Memory B cell (primary cell): ENCODE data around the gene MRPL23.
A peak's percentile ranks its signal among the peaks of the same experiment; 100 is the strongest.

Experiments
- ATAC-seq: fragments of 150-1000 bp; cut with Tn5 transposase; 2 replicates; pipeline ENCODE4 v1.10.0; 2021; ENCODE audit warnings: low read depth, mild to moderate bottlenecking, moderate library complexity
- DNase-seq, 2 donors: peaks; one replicate each; pipeline ENCODE4 v3.0.0; 2022; ENCODE audit warnings: low spot score in 2 of 2
- H3K27ac Mint-ChIP-seq: one replicate; pipeline ENCODE4 v1.8.0; 2022; ENCODE audit warnings: mild to moderate bottlenecking, moderate library complexity, mixed read lengths
- H3K27me3 Mint-ChIP-seq: one replicate; pipeline ENCODE4 v1.8.0; 2022; ENCODE audit warnings: mixed read lengths
- H3K36me3 Mint-ChIP-seq: one replicate; pipeline ENCODE4 v1.8.0; 2022; ENCODE audit warnings: mild to moderate bottlenecking, mixed read lengths
- H3K4me1 Mint-ChIP-seq: one replicate; pipeline ENCODE4 v1.8.0; 2022; ENCODE audit warnings: mixed read lengths
- H3K4me3 Mint-ChIP-seq: one replicate; pipeline ENCODE4 v1.8.0; 2022; ENCODE audit warnings: mild to moderate bottlenecking, moderate library complexity, mixed read lengths
- H3K9me3 Mint-ChIP-seq: one replicate; pipeline ENCODE4 v1.8.0; 2022; ENCODE audit warnings: mixed read lengths

Gene MRPL23

GRCh38 chr11:1969035-1969434 is 21.9 kb downstream of the MRPL23 start:
- no peak overlapping the region for H3K27ac Mint-ChIP-seq
- DNase-seq (no peak), ATAC-seq (no peak)
- no peaks in the 10 kb centered on the region for H3K4me1 Mint-ChIP-seq
- no peak overlapping the region for H3K4me3 Mint-ChIP-seq
- H3K27me3 Mint-ChIP-seq = no peaks in the 10 kb centered on the region
- H3K9me3 Mint-ChIP-seq = no peaks in the 10 kb centered on the region
- no peaks in the 10 kb centered on the region for H3K36me3 Mint-ChIP-seq

- ATAC-seq (no peak), DNase-seq (no peak)
- Mint-ChIP-seq H3K36me3 (no peaks in the 10 kb centered on the region), H3K27ac (no peak overlapping the region), H3K27me3 (no peaks in the 10 kb centered on the region), H3K4me1 (no peaks in the 10 kb centered on the region), H3K4me3 (no peak overlapping the region), H3K9me3 (no peaks in the 10 kb centered on the region)
Measured at GRCh38 chr11:1969776-1970175, 22.6 kb downstream of the MRPL23 start.

GRCh38 chr11:1970956-1971355 is 23.8 kb downstream of the MRPL23 start:
- ATAC-seq (no peak), DNase-seq (no peak)
- Mint-ChIP-seq H3K4me3 (no peak overlapping the region), H3K27ac (no peak overlapping the region), H3K9me3 (no peaks in the 10 kb centered on the region), H3K27me3 (no peaks in the 10 kb centered on the region), H3K36me3 (no peaks in the 10 kb centered on the region), H3K4me1 (no peaks in the 10 kb centered on the region)

GRCh38 chr11:1975185-1975584 is 28.1 kb downstream of the MRPL23 start:
- Mint-ChIP-seq H3K36me3 (no peaks in the 10 kb centered on the region), H3K27me3 (no peaks in the 10 kb centered on the region), H3K4me3 (no peak overlapping the region), H3K4me1 (no peaks in the 10 kb centered on the region), H3K27ac (no peak overlapping the region), H3K9me3 (no peaks in the 10 kb centered on the region)
- ATAC-seq = no peak
- no peak for DNase-seq

- no peak overlapping the region for H3K4me3 Mint-ChIP-seq
- no peaks in the 10 kb centered on the region for H3K4me1 Mint-ChIP-seq
- no peaks in the 10 kb centered on the region for H3K9me3 Mint-ChIP-seq
- DNase-seq (no peak), ATAC-seq (peak; percentile 27)
- no peak overlapping the region for H3K27ac Mint-ChIP-seq
- no peaks in the 10 kb centered on the region for H3K27me3 Mint-ChIP-seq
- H3K36me3 Mint-ChIP-seq = no peaks in the 10 kb centered on the region
Measured at GRCh38 chr11:1978720-1979473, 31.8 kb downstream of the MRPL23 start.

GRCh38 chr11:1979607-1980006 is 32.5 kb downstream of the MRPL23 start:
- H3K9me3 Mint-ChIP-seq = no peaks in the 10 kb centered on the region
- no peaks in the 10 kb centered on the region for H3K4me1 Mint-ChIP-seq
- no peak overlapping the region for H3K27ac Mint-ChIP-seq
- H3K4me3 Mint-ChIP-seq = no peak overlapping the region
- no peak for ATAC-seq
- H3K36me3 Mint-ChIP-seq = no peaks in the 10 kb centered on the region
- no peak for DNase-seq
- H3K27me3 Mint-ChIP-seq = no peaks in the 10 kb centered on the region

GRCh38 chr11:1982873-1983600 is 35.9 kb downstream of the MRPL23 start:
- no peaks in the 10 kb centered on the region for H3K36me3 Mint-ChIP-seq
- no peaks in the 10 kb centered on the region for H3K4me1 Mint-ChIP-seq
- ATAC-seq = no peak
- H3K27me3 Mint-ChIP-seq = no peaks in the 10 kb centered on the region
- no peak for DNase-seq
- H3K27ac Mint-ChIP-seq = no peak overlapping the region
- H3K4me3 Mint-ChIP-seq = no peak overlapping the region
- H3K9me3 Mint-ChIP-seq = no peaks in the 10 kb centered on the region

- H3K27me3 Mint-ChIP-seq = no peaks in the 10 kb centered on the region
- H3K4me3 Mint-ChIP-seq = no peak overlapping the region
Measured at GRCh38 chr11:1983601-1983961, 36.4 kb downstream of the MRPL23 start.

GRCh38 chr11:1987024-1987423 is 39.9 kb downstream of the MRPL23 start:
- Mint-ChIP-seq H3K27ac (no peak overlapping the region), H3K27me3 (no peaks in the 10 kb centered on the region), H3K36me3 (no peaks in the 10 kb centered on the region), H3K4me1 (no peaks in the 10 kb centered on the region), H3K9me3 (no peaks in the 10 kb centered on the region), H3K4me3 (no peak overlapping the region)
- no peak for ATAC-seq
- no peak for DNase-seq

More at GRCh38 chr11:1983601-1983961, 36.4 kb downstream of the MRPL23 start:
- Mint-ChIP-seq H3K4me1 (no peaks in the 10 kb centered on the region), H3K27ac (no peak overlapping the region), H3K36me3 (no peaks in the 10 kb centered on the region), H3K9me3 (no peaks in the 10 kb centered on the region)
- ATAC-seq = no peak
- no peak for DNase-seq

- Mint-ChIP-seq H3K4me3 (no peak overlapping the region), H3K9me3 (no peaks in the 10 kb centered on the region), H3K27ac (no peak overlapping the region), H3K4me1 (no peaks in the 10 kb centered on the region), H3K27me3 (no peaks in the 10 kb centered on the region), H3K36me3 (no peaks in the 10 kb centered on the region)
- no peak for ATAC-seq
- DNase-seq = no peak
Measured at GRCh38 chr11:1988174-1988573, 41.0 kb downstream of the MRPL23 start.

GRCh38 chr11:1988667-1989317 is 41.7 kb downstream of the MRPL23 start:
- H3K4me3 Mint-ChIP-seq = no peak overlapping the region

GRCh38 chr11:1989953-1990352 is 42.8 kb downstream of the MRPL23 start:
- H3K4me1 Mint-ChIP-seq = no peaks in the 10 kb centered on the region
- no peak for ATAC-seq
- no peak overlapping the region for H3K27ac Mint-ChIP-seq
- no peaks in the 10 kb centered on the region for H3K27me3 Mint-ChIP-seq
- no peaks in the 10 kb centered on the region for H3K9me3 Mint-ChIP-seq
- H3K36me3 Mint-ChIP-seq = no peaks in the 10 kb centered on the region
- no peak for DNase-seq
- no peak overlapping the region for H3K4me3 Mint-ChIP-seq

More at GRCh38 chr11:1988667-1989317, 41.7 kb downstream of the MRPL23 start:
- H3K9me3 Mint-ChIP-seq = no peaks in the 10 kb centered on the region
- no peaks in the 10 kb centered on the region for H3K4me1 Mint-ChIP-seq
- H3K27ac Mint-ChIP-seq = no peak overlapping the region
- no peak for DNase-seq
- no peak for ATAC-seq
- no peaks in the 10 kb centered on the region for H3K36me3 Mint-ChIP-seq
- no peaks in the 10 kb centered on the region for H3K27me3 Mint-ChIP-seq

GRCh38 chr11:1990872-1991578 is 43.9 kb downstream of the MRPL23 start:
- ATAC-seq = no peak
- Mint-ChIP-seq H3K4me1 (no peaks in the 10 kb centered on the region), H3K4me3 (no peak overlapping the region), H3K36me3 (no peaks in the 10 kb centered on the region), H3K9me3 (no peaks in the 10 kb centered on the region), H3K27me3 (no peaks in the 10 kb centered on the region), H3K27ac (no peak overlapping the region)
- DNase-seq = no peak

GRCh38 chr11:1992111-1992510 is 45.0 kb downstream of the MRPL23 start:
- Mint-ChIP-seq H3K4me3 (no peak overlapping the region), H3K36me3 (no peaks in the 10 kb centered on the region), H3K27me3 (no peaks in the 10 kb centered on the region), H3K27ac (no peak overlapping the region), H3K9me3 (no peaks in the 10 kb centered on the region), H3K4me1 (no peaks in the 10 kb centered on the region)
- DNase-seq (no peak), ATAC-seq (no peak)
